Ovary (tissue), 3 donors: Measurements from ENCODE around the gene AFTPH.

Source experiments
- CTCF ChIP-seq, 3 donors: fragments of 450-650 bp in 2 of 3; fragments of 200-600 bp in 1 of 3; IDR thresholded peaks; one replicate each; pipeline versions ENCODE4 v1.5.1 to v1.8.0; 2016 to 2022; ENCODE audit warnings: antibody characterized with exemption in 3 of 3, mild to moderate bottlenecking in 1 of 3
- POLR2A ChIP-seq: fragments of 450-650 bp; IDR thresholded peaks from one replicate; pipeline ENCODE4 v1.6.1; 2017; ENCODE audit warnings: antibody characterized with exemption, mild to moderate bottlenecking, moderate library complexity
- donor health status: DM: no; HTN: no; CAD: no.

- no peak for TF ChIP-seq CTCF (IDR thresholded peaks at IDR 0.05)
- peak; percentile 89 for TF ChIP-seq POLR2A
Measured at GRCh38 chr2:64523666-64524603, at the start of gene AFTPH.
